HG02763 (cell line): ENCODE data around the gene ITCH.
A peak's percentile ranks its signal among the peaks of the same experiment; 100 is the strongest.
"Not testable (repeated sequence)": the region's sequence is repeated elsewhere in the genome, so short reads cannot be mapped to it uniquely, and the experiment has no call there.

ENCODE experiments used
- ATAC-seq: cut with Tn5 transposase; IDR thresholded peaks from one replicate; pipeline ENCODE4 v1.9.1; 2021; ENCODE audit warnings: mild to moderate bottlenecking, moderate library complexity; ENCODE audit not compliant: unreplicated experiment

ITCH gene

GRCh38 chr20:34363062-34363464 is at the start of gene ITCH:
Gene ITCH, plus strand, starts transcription at chr20:34363273. Its CDS starts 30,539 bp downstream, at chr20:34393812.
- peak; percentile 94 for ATAC-seq

GRCh38 chr20:34315236-34315635 is 47.8 kb upstream of the ITCH start:
- no peak for ATAC-seq

- no peak for ATAC-seq
Measured at GRCh38 chr20:34316196-34316814, 46.8 kb upstream of the ITCH start.

GRCh38 chr20:34318609-34319443 is 44.2 kb upstream of the ITCH start:
- ATAC-seq = no peak

GRCh38 chr20:34320861-34321260 is 42.2 kb upstream of the ITCH start:
- no peak for ATAC-seq

- no peak for ATAC-seq
Measured at GRCh38 chr20:34322267-34323105, 40.6 kb upstream of the ITCH start.

- no peak for ATAC-seq
Measured at GRCh38 chr20:34324541-34324940, 38.5 kb upstream of the ITCH start.

GRCh38 chr20:34328207-34328606 is 34.9 kb upstream of the ITCH start:
- not testable (repeated sequence) for ATAC-seq

GRCh38 chr20:34328928-34329677 is 34.0 kb upstream of the ITCH start:
- no peak for ATAC-seq

GRCh38 chr20:34330861-34331544 is 32.1 kb upstream of the ITCH start:
- ATAC-seq = not testable (repeated sequence)

GRCh38 chr20:34331838-34332237 is 31.2 kb upstream of the ITCH start:
- ATAC-seq = no peak

- no peak for ATAC-seq
Measured at GRCh38 chr20:34332262-34332920, 30.7 kb upstream of the ITCH start.

- ATAC-seq = no peak
Measured at GRCh38 chr20:34333786-34334185, 29.3 kb upstream of the ITCH start.

GRCh38 chr20:34334654-34335407 is 28.2 kb upstream of the ITCH start:
- ATAC-seq = no peak

- ATAC-seq = no peak
Measured at GRCh38 chr20:34337544-34337943, 25.5 kb upstream of the ITCH start.

- ATAC-seq = no peak
Measured at GRCh38 chr20:34337982-34338726, 24.9 kb upstream of the ITCH start.

- not testable (repeated sequence) for ATAC-seq
Measured at GRCh38 chr20:34340726-34341125, 22.3 kb upstream of the ITCH start.

- ATAC-seq = not testable (repeated sequence)
Measured at GRCh38 chr20:34341199-34341598, 21.9 kb upstream of the ITCH start.
